Hepatocyte (in vitro differentiated cells): ENCODE data around the gene RAB4B.

Source experiments
- EZH2 ChIP-seq: fragments of 200-600 bp; sonication (generic); IDR thresholded peaks from 2 replicates; pipeline ENCODE4 v1.6.1; 2016; ENCODE audit warnings: antibody characterized with exemption, mild to moderate bottlenecking, borderline replicate concordance
- EZH2phosphoT487 ChIP-seq: fragments of 200-600 bp; sonication (generic); IDR thresholded peaks from one replicate; pipeline ENCODE4 v1.6.1; 2018; ENCODE audit warnings: antibody characterized with exemption, mild to moderate bottlenecking, low read depth, moderate library complexity; ENCODE audit not compliant: unreplicated experiment, severe bottlenecking
- TF ChIP-seq, protein P1 (sequence below): fragments of 200-600 bp; sonication (generic); IDR thresholded peaks from 2 replicates; pipeline ENCODE4 v1.5.1; 2016; ENCODE audit warnings: antibody characterized with exemption, mild to moderate bottlenecking; ENCODE audit not compliant: poor library complexity

DNA sequence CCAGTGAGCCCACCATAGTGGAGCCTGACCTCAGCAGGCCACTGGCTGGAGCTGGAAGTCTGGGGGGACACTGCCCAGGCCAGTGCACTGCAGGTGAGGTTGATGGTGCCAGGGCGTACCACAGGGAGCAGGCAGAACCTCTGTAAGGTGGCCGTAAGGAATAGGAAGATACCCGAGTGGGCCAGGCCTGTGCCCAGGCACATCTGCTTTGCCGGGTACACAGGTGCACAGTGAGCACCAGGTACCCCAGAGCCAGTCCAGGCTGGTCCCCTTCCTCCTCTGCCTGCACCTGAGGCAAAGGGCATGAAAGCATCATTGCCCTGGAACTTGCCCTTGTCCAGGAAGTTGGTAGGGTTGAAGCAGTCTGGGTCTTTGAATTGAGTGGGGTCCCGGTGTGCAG, 30.4 kb downstream of the RAB4B start:
- TF ChIP-seq, protein P1, sequence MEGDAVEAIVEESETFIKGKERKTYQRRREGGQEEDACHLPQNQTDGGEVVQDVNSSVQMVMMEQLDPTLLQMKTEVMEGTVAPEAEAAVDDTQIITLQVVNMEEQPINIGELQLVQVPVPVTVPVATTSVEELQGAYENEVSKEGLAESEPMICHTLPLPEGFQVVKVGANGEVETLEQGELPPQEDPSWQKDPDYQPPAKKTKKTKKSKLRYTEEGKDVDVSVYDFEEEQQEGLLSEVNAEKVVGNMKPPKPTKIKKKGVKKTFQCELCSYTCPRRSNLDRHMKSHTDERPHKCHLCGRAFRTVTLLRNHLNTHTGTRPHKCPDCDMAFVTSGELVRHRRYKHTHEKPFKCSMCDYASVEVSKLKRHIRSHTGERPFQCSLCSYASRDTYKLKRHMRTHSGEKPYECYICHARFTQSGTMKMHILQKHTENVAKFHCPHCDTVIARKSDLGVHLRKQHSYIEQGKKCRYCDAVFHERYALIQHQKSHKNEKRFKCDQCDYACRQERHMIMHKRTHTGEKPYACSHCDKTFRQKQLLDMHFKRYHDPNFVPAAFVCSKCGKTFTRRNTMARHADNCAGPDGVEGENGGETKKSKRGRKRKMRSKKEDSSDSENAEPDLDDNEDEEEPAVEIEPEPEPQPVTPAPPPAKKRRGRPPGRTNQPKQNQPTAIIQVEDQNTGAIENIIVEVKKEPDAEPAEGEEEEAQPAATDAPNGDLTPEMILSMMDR: no peak
- TF ChIP-seq EZH2: no peak
- no peak for TF ChIP-seq EZH2phosphoT487
